Measurements from ENCODE around the gene APOH.

Gene APOH

DNA sequence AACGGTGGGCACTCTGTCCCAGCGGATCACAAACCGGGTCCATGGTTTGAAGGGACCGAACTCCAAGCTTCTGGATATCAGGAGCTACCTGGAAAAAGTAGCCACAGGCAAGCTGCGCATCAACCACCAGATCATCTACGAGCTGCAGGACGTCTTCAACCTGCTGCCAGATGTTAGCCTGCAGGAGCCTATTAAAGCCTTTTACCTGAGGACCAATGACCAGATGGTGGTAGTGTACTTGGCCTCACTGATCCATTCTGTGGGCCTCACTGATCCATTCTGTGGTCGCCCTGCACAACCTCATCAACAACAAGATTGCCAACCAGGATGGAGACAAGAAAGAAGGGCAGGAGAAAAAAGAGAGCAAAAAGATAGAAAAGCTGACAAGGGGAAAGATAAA lies 31.0 kb downstream of the APOH start:
- no peak for DNase-seq (ENCODE audit: low read depth in 3 of 3, low spot score in 1 of 3)

DNA sequence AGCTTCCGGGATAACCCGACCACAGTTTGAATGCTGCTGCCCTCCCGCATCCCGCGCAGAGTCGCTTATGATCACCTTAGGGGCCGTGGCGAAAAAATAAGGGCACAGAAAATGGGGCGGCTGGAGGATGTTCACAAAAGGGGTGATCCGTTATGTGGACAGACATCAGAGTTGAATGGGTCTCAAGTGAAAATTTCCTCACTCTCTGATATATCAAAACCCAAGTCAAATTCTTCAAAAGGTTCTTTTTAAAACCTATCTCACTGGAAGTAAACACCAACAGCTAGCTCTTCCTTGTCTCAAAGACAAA lies 36.9 kb downstream of the APOH start:
- DNase-seq (ENCODE audit: low read depth in 3 of 3, low spot score in 1 of 3), result no peak

DNA sequence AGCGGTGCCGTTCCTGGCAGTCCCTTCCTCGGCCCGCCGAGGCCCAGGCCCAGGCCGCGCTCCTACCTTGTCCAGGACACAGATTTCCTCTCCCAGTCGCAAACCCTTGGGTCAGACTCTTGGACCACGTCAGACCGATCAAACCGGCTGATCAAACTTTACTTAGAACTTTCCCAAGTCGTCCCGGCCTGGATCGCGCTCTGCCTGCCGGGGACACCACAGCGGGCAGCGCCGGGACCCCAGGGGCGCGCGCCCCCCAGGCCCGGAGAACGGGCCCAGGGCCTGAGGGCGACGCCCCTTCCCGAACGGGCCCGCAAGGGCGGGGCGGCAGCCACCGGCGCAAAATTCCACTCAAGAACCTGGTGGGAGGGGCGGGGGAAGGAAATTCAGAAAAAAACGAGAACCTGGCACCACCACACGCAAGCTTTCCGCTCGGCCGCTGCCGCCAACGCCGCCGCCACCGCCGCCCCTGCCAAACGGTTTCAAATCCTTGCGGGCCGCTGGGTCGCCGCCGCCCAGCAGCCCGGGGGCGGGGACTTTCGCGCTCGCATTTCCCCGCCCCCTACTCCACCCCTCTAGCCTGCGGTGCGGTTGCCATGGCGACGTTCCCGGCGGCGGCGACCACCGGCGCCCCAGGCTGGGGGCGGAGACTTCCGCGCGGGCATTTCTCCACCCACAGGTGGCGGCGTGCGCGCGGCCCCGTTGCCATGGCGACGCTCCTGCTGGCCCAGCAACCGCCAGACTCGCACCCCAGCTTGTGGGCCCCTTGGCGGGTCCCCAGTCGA lies 37.4 kb downstream of the APOH start, which contains the start of gene CEP112:
CEP112 (minus strand) TSS at position 541 of the 785 bp plus-strand sequence.
- peak; percentile 73 to 85 (median 78) for DNase-seq (ENCODE audit: low read depth in 3 of 3, low spot score in 1 of 3)

DNA sequence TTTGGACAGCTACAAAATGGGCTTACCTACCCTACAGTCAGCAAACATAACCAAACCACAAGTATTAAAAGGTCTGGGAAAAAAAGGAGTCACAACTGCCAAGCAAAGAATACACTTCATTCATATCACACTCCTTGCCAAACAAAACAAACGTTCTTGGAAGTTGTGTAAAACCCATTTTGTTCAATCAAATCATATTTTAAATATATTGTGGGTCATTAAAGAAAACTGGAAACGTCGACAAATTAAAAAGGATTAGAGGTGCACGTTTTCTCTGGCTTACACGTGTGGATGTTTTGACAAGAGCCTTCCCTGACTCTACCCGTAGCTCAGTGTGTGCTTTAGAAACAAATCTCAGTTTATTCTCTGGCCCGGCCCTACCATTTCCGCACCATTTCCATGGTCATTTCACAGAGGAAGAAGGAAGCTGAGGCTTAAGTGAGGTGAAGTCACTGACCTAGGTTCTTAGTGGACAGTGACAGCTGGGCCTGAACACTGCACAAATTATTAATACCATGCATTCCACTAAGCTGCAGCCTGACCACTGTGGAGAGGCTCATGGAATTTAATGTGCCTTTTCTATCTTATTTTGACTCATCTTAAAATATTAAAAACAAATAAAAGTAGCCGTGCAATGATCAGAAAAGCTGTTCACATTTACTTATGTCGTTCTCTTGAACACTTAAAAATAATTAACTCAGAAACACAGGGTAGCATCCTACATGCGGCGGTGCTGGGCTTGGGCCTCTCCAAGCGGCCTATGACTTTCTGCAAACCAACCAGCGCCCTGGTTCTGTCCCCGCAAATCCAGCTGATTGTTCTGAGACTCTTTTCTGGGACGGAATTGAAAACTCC lies 38.2 kb downstream of the APOH start:
- no peak for DNase-seq (ENCODE audit: low read depth in 3 of 3, low spot score in 1 of 3)

DNA sequence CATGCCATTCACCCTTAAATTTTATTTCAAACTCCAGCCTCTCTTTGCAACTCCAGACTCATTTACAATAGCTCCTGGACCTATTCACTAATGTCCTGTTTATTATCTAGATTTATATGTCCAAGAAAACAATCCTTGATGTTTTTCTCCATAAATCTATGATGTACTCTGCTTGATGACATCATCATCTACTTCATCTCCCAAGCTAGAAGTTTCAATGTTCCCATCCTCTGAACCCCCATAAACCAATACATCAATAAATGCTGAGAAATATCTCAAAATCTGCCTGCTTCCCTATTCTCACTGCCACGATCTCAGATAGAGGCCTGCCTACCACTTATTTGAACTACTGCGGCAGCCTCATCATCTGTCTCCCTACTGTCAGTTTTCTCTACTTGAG lies 41.5 kb downstream of the APOH start:
- DNase-seq (ENCODE audit: low read depth in 3 of 3, low spot score in 1 of 3), result no peak

DNA sequence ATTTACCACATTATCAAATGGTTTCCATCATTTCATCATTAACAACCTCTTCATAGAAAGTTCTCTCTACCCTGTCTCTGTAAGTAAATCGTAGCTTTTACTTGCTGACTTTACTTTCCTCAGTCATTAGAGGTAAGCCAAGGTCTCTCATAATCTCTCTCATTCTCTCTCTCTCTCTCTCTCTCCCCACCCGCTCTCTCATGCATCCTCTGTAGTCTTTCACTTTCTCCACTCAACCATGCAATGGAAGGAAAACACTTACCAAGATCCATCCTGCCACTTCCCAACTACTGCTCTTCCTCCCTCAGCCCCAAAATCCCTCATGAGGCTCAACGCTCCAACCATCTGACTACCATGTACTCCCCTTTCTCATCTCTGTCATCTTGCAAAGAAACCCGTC lies 43.4 kb downstream of the APOH start:
- DNase-seq (ENCODE audit: low read depth in 3 of 3, low spot score in 1 of 3), result no peak

DNA sequence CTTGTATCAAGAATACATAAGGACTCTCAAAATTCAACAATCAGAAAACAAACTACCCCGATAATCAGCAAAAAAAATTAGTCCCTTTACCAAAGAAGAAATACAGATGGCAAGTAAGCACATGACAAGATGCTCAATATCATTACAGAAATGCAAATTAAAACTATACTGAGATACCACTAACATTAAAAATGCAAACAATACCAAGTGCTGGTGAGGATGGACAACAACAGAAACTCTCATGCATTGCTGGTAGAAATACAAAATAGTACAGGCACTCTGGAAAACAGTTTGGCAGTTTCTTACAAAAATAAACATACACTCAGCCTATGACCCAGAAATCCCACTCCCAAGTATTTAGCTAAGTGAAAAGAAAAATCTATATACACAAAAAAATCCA lies 44.8 kb downstream of the APOH start:
- DNase-seq (ENCODE audit: low read depth in 3 of 3, low spot score in 1 of 3), result no peak

DNA sequence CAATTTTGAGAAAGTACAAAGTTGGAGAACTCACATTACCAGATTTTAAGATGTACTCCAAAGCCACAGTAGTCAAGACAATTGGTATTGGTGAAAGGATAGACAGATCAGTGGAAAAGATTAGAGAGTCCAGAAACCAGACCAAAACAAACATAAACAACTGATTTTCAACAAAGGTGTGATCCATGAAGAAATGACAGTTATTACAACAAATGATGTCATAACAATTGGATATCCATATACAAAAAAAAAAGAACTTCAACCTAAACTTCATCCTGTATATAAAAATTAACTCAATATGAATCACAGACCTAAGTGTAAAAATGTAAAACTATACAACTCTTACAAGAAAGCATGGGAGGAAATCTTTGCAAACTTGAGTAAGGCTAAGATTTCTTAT lies 45.7 kb downstream of the APOH start:
- no peak for DNase-seq (ENCODE audit: low read depth in 3 of 3, low spot score in 1 of 3)

DNA sequence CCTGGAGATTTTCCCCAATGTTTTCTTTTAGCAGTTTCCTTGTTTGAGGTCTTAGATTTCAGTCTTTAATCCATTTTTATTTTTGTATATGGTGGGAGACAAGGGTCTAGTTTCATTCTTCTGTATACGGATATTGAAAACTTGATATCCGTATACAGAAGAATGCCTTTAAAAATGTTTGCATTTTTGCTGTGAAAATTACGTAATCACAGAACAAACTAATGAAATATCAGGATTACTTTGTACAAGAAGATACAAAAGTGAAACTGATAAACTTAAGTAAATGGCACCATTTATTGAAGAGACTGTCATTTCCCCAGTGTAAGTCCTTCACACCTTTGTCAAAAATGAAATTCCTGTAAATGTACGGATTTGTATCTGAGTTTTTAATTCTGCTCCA lies 50.6 kb downstream of the APOH start:
- no peak for DNase-seq (ENCODE audit: low read depth in 3 of 3, low spot score in 1 of 3)

DNA sequence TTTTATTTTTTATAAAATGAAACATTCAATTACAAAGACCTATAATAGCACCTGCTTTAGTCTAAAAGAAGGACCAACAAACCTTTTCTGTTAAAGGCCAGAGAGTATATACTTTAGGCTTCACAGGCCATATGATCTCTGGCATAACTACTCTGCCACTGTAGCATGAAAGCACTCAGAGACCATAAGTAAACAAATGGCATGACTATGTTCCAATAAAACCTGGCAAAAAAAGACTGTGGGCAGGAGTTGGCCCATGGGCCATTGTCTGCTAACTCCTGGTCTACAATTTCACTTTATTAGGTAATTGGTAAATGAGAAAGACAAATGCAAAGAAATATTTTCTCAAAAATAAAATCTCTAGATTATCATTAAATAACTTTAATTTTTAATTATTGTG lies 52.2 kb downstream of the APOH start:
- DNase-seq (ENCODE audit: low read depth in 3 of 3, low spot score in 1 of 3), result no peak

DNA sequence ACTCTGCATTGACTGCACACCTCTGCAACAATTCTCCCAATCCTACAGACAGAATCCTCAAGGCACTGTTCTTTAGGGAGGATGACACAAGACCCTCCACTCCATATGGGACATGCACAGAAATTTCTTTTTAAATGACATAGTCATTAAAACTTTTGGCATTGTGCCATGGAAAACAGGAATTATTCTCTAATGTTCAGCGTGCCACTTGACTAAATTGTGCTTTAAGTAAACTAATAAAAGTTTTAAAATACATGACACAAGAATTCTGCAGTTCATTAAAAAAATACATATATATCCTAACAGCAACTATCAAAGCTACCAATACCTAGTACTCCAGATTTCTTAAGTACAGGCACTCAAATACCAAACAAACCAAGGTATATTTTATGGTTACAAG lies 53.3 kb downstream of the APOH start:
- DNase-seq (ENCODE audit: low read depth in 3 of 3, low spot score in 1 of 3), result no peak

DNA sequence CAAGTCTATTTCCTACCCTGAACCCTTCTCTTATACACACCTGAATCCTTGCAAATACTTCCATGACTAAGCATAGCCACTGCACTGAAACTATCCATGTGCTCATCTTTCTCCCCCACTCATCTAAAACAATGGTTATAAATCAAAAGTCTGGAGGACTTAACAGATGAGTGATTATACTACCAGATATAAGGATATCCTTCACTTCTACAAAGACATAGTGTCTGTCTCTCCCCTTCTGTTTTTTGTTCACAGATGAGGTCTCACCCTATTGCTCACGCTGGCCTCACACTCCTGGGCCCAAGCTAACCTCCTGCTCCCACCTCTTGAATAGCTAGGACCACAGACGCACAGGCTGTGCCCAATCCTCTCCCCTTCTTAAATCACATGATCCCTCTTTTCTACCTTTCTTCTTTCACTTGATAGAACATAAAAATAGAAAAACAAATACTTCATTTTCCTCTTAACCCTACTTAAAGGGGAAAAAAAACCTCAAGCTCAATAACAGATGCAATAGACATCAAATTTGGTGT lies 56.5 kb downstream of the APOH start:
- DNase-seq (ENCODE audit: low read depth in 3 of 3, low spot score in 1 of 3), result no peak

DNA sequence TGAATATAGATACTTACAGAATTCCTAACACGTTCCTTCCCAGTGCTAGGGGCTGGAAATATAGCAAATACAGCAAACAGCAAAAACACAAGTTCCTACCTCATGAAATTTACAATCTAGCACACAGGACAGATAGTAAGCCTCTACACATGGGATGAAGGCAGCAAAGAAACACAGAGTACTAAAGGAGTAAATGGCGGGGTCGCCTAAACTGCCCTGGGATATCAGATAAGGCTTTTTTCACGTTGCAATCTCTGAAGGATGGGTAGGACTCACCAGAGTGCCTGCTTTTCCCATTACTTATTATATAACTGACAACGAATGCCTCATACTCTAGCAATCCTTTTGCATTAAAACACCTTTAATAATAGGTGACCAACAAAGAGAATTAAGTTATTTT lies 57.1 kb downstream of the APOH start:
- no peak for DNase-seq (ENCODE audit: low read depth in 3 of 3, low spot score in 1 of 3)

DNA sequence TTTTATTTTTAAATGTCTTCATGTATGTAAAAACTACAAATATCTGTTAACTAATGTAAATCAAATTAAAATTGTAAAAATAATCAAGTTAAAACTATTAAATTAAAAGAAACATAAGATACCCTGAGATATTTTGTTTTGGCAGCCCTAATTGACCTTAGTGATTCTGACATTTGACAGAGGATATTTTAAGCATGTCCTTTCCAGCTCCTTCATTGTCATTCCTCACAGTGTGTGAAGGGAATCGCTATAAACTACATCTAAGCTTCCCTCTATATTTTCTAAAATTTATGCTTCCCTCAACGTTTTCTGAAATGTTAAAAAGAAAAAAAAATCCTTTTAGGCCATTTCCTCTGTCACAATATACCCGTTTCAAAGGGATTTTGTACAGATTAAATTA lies 57.5 kb downstream of the APOH start:
- no peak for DNase-seq (ENCODE audit: low read depth in 3 of 3, low spot score in 1 of 3)

DNA sequence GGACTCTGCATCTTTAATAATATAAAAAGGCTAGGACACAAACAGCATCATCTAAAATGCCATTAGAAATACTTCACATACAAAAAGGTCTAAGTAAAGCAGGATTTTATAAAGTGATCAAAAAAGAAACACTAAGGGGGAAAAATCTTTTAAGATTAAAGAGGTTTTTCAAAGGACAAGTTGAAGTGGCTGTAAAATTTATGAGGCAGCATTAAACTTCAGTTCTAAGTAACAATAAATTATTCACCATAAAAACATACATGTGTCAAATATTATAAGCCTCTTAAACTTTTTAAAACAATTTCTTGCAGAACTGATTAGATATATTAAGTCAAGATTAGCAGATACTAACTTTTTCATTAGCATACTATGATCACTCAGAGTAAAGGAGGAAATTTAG lies 58.0 kb downstream of the APOH start:
- DNase-seq (ENCODE audit: low read depth in 3 of 3, low spot score in 1 of 3), result no peak

DNA sequence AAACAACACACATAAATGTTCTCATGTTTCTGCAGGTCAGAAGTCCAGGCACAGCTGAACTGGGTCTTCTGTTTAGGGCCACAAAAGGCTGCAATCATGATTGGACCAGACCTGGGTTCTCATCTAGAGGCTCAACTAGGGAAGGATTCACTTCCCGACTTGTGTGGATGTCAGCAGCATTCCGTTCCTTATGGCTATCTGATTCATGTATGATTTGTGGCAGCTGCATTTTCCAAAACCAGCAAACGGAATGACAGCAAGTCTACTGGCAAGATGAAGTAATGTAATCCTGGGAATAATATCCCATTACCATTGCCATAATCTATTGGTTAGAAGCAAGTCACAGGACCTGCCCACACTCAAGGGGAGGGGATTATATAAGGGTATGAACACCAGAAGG lies 59.4 kb downstream of the APOH start:
- DNase-seq (ENCODE audit: low read depth in 3 of 3, low spot score in 1 of 3), result no peak

DNA sequence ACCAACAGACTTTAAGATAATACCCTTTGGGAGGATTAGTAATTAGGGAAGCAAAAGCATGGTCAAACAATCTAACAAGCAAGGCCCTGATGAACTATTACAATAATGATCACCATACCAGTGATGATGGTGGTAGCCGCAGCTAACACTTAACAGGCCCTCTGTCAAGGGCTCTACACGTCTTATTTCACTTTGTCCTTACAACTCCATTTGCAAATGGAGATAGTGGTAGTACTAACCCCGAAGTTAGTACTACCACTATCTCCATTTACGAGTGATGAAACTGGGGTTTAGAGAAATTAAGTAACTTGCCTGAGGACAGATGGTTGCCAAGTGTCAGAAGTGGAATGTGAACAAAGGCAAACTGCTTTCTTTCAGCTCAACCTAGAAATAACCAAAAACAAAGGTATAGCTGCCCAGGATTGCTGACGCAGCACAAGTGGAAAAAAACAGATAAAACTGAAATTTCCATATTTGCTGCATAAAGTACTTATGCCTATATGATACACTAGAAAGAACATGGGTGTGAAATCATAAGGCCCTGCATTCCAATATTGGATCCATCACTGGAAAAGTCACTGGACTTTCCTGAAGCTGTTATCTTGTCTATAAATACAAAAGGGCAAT lies 61.9 kb downstream of the APOH start:
- DNase-seq (ENCODE audit: low read depth in 3 of 3, low spot score in 1 of 3), result no peak

DNA sequence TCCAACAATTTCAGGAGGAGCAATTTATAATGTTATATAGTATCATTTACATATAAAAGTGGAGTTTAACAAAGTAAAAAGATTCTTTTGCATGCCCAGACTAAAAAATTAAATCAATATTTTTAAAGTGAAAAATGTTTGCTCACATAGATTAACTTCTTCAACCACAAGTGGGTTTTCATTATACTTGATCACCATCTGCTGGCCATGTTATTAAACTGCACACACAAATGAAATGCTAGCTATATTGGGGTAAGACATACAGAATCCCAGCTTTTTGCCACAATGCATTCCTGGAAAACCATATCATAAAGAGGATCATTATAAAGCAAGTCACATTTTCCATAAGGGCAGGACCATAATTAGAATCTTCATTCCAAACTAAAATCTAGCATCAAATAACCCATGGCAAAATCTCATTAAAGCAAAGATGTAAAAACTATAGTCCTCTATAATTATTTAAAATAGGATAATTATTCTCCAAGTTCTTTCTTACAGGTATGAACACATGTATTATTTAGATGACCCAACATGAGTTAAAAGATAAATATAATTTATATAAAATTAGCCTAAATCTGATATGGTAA lies 63.6 kb downstream of the APOH start:
- DNase-seq (ENCODE audit: low read depth in 3 of 3, low spot score in 1 of 3), result no peak

Data from stimulated activated CD4-positive, alpha-beta T cell treated with anti-CD3 and anti-CD28 coated beads, TNF-alpha, amount 100 ng/mL, for 1 hour (primary cell).